Heart left ventricle (tissue), 16 donors: ENCODE results near the gene B3GNT3. TPM values are rescaled to one million over a fixed set of nuclear protein-coding genes. Genes with fewer than 3 reads are reported as not detected.

ENCODE experiments used
- ATAC-seq, 4 donors: fragments of 200-7000 bp; cut with Tn5 transposase; one replicate each; pipeline ENCODE4 v1.9.1; 2020 to 2022; ENCODE audit warnings: moderate library complexity in 4 of 4, mild to moderate bottlenecking in 3 of 4, moderate number of reproducible peaks in 1 of 4
- DNase-seq, 5 donors: peaks; one replicate each; pipeline ENCODE4 v3.0.0-alpha.2; 2020
- H3K27ac ChIP-seq, 12 donors: fragments of 200-600 bp; sonication (generic) in 4 of 12; one replicate each; pipeline versions ENCODE4 v1.5.0 to v1.8.0; 2016 to 2022; ENCODE audit warnings: mild to moderate bottlenecking in 2 of 12
- H3K27me3 ChIP-seq, 9 donors: fragments of 200-600 bp; sonication (generic) in 2 of 9; one replicate each; pipeline versions ENCODE4 v1.5.1 to v1.8.0; 2016 to 2022; ENCODE audit warnings: mild to moderate bottlenecking in 3 of 9
- H3K36me3 ChIP-seq, 9 donors: fragments of 200-600 bp; sonication (generic) in 2 of 9; one replicate each; pipeline versions ENCODE4 v1.5.0 to v1.8.0; 2018 to 2022; ENCODE audit warnings: mild to moderate bottlenecking in 2 of 9
- H3K4me1 ChIP-seq, 12 donors: fragments of 200-600 bp; sonication (generic) in 4 of 12; one replicate each; pipeline versions ENCODE4 v1.5.0 to v1.8.0; 2016 to 2022; ENCODE audit warnings: mild to moderate bottlenecking in 3 of 12
- H3K4me3 ChIP-seq, 12 donors: fragments of 200-600 bp; sonication (generic) in 4 of 12; one replicate each; pipeline versions ENCODE4 v1.5.0 to v1.8.0; 2017 to 2022; ENCODE audit warnings: mild to moderate bottlenecking in 9 of 12, moderate library complexity in 4 of 12
- H3K9me3 ChIP-seq, 12 donors: fragments of 200-600 bp; sonication (generic) in 4 of 12; one replicate each; pipeline versions ENCODE4 v1.5.0 to v1.8.0; 2016 to 2022; ENCODE audit warnings: mild to moderate bottlenecking in 1 of 12
- POLR2A ChIP-seq, 2 donors: fragments of 450-650 bp; IDR thresholded peaks; one replicate each; pipeline ENCODE4 v1.6.1; 2017; ENCODE audit warnings: antibody characterized with exemption in 2 of 2, mild to moderate bottlenecking in 2 of 2, moderate library complexity in 2 of 2
- WGBS, 4 donors: extraction: QIAGEN DNeasy Blood & Tissue Kit in 2 of 4; methylation state at CpG; one replicate each; pipeline versions ENCODE4 v1.1.5 to v1.1.7; 2013 to 2018; 5-methylcytosine and 5-hydroxymethylcytosine counted together
- intact Hi-C, 10 donors: fragments of 100-400 bp; cut with DNase I; formaldehyde crosslinking; loops; one replicate each; pipeline versions ENCODE4 v1.11.1 to v1.14.2; 2022
- long read RNA-seq, 3 donors: library from polyadenylated mRNA; unstranded; transcript quantifications; one replicate each; pipeline ENCODE4 v2.0.0, GENCODE V29; 2020 to 2021
- polyA plus RNA-seq, 2 donors: library from polyadenylated mRNA; stranded (reverse); fragments of 200-250 nt; gene quantifications; one replicate each; pipeline ENCODE4 v1.2.3, GENCODE V29; 2013
- total RNA-seq, 9 donors: library from RNA; depleted of rRNA in 2 of 9; stranded (reverse); fragments of >200 nt in 2 of 9; fragmentation: NEBNext Ultra II Directional in 3 of 9; extraction: Animal tissue kit (Norgen Biotek cat#: 25700) in 3 of 9; gene quantifications; one replicate each; pipeline versions ENCODE4 v1.1.0 to v1.2.4, GENCODE V29; 2016 to 2023
- TF ChIP-seq, protein P1 (sequence below), 12 donors: fragments of 200-600 bp; sonication (generic) in 4 of 12; IDR thresholded peaks; one replicate each; pipeline versions ENCODE4 v1.5.0 to v1.8.0; 2018 to 2022; ENCODE audit warnings: antibody characterized with exemption in 12 of 12, mild to moderate bottlenecking in 5 of 12
- donor health status: ischemic (EF 13 %, LVEDD 7.1; RV severe dilation, severe dysfunction).
- donor health status: healthy with polysubstance abuse.
- donor health status: DM: no; HTN: yes; CAD: no.
- donor health status: DM: no; HTN: no; CAD: no.
- donor health status: ischemic (EF 25% LVEDD 6.9; RV normal size, moderate dysfunction).
- donor health status: ischemic (EF 25% LVEDD 5.7; RV mildly dilated, moderate dysfunction).
- donor health status: healthy.
- donor health status: DM: yes; HTN: yes; CAD: no.
- donor health status: ischemic (EF 35%, LVEDD 5.7; RV mildly dilated, moderate dysfunction).
- donor health status: nonischemic (EF 11% LVEDD 7.7; RV severe dilation, severe dysfunction).
- donor health status: DM: yes; HTN: yes; CAD: no.
- donor health status: PGD.
- donor health status: ischemic (EF 29% LVEDD 5.4; RV normal size, mild dysfunction).
- donor health status: nonischemic (EF 23%, LVEDD 6.1; RV moderate dilation, normal function).

Gene B3GNT3, protein sequence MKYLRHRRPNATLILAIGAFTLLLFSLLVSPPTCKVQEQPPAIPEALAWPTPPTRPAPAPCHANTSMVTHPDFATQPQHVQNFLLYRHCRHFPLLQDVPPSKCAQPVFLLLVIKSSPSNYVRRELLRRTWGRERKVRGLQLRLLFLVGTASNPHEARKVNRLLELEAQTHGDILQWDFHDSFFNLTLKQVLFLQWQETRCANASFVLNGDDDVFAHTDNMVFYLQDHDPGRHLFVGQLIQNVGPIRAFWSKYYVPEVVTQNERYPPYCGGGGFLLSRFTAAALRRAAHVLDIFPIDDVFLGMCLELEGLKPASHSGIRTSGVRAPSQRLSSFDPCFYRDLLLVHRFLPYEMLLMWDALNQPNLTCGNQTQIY
- total RNA-seq (not detected), polyA plus RNA-seq (not detected)
- long read RNA-seq, donor 1: 0 reads
- long read RNA-seq, donor 2: 0 reads
- long read RNA-seq, donor 3: 0 reads

DNA sequence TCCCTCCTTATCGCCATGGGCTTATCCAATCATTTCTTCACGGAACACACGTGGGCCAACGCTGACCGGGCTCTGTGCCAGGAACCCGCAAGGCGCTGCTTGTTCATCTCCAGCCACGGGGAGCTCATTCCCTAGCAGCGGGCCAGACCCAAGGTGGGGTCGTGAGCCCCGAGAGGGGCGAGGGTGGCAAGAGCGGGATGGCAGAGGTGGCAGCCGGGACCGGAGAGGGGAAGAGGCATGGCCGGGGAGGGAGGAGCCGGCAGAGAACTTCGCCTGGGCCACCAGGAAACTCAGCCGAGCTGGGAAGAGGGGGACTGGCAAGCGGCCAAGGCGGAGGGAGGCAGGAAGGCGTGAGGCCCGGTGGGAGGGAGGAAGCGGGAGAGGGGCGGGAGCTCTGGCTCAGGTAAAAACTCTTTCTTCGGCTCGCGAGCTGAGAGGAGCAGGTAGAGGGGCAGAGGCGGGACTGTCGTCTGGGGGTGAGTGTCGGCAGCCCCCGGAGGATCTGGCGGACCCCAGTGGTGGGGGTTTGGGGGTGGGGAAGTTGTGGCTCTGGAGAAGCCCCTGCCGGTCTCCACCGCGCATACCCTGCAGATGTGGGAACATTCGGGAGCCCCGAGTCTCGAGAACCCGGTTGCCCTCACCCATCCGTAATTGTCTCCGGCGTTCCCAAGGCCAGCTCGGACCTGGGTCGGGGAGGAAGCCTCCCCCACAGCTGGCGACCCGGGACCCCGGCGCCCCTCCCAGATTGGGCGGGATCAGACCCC is at the start of gene B3GNT3:
TSS of gene B3GNT3 (plus strand) at position 408 of the 764 bp plus-strand sequence. CDS start 12,670 bp downstream, outside the sequence.
- H3K4me1 ChIP-seq: peaks cover 0 to 20% (median 0%) of the 10 kb centered on the region in 12 donors
- DNase-seq (peak in 1 of 5 donors; percentile 76), ATAC-seq (no peak)
- H3K36me3 ChIP-seq: no peaks in the 10 kb centered on the region
- H3K27ac ChIP-seq: no peak within 1 kb of the TSS
- peaks cover 12 to 71% (median 34%) of the 10 kb centered on the region in 9 donors for H3K27me3 ChIP-seq
- TF ChIP-seq, protein P1, sequence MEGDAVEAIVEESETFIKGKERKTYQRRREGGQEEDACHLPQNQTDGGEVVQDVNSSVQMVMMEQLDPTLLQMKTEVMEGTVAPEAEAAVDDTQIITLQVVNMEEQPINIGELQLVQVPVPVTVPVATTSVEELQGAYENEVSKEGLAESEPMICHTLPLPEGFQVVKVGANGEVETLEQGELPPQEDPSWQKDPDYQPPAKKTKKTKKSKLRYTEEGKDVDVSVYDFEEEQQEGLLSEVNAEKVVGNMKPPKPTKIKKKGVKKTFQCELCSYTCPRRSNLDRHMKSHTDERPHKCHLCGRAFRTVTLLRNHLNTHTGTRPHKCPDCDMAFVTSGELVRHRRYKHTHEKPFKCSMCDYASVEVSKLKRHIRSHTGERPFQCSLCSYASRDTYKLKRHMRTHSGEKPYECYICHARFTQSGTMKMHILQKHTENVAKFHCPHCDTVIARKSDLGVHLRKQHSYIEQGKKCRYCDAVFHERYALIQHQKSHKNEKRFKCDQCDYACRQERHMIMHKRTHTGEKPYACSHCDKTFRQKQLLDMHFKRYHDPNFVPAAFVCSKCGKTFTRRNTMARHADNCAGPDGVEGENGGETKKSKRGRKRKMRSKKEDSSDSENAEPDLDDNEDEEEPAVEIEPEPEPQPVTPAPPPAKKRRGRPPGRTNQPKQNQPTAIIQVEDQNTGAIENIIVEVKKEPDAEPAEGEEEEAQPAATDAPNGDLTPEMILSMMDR (IDR thresholded peaks at IDR 0.05): no peak
- TF ChIP-seq POLR2A (IDR thresholded peaks at IDR 0.05): no peak
- intact Hi-C loops: no loop called here
- H3K9me3 ChIP-seq: no peaks in the 10 kb centered on the region
- 3 to 11% (median 6%) methylated on average over 27 to 50 of the region's 50 CpGs for WGBS, 4 donors
- H3K4me3 ChIP-seq: peak within 1 kb of the TSS in 1 of 12 donors; percentile 25

DNA sequence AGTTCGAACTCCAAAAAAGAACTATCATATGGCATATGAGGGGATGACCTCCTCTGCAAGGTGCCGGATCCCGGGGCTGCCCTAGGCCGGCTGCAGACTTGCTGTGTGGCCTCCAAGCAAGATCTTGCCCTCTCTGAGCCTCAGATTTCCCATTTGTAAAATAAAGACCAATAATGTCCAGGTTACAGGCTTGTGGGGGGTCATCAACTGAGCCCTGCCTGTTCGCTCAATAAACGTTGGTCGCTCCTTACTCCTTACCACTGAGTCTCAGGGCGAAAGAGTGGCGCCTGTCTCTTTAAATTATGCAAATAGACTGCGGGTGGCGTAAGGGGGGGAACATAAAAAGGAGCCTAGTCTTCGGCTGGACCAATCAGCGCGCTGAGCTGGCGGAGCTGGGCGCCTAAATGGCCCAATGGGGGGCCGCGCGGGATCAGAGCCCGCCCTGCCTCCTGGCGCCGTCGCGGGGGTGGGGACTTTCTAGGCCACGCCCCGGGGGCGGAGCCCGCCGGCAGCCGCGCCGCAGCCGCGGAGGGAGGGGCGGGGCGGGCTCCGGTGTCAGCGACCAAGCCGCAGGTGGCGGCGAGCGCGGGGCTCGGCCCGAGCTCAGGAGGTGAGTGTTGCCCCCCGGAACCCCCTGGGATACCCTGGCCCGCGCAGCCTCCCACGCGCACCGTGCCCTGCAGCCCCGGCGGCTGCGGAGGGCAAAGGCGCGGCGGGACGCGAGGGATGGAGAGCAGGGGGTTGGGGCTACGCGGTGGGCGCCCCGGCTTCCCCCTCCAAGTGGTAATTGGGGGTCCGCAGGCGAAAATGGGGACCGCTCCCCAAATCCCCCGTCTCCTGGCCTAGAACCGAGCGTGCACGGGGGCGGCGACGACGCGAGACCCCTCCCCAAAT is 47.5 kb upstream of the B3GNT3 start:
- H3K27me3 ChIP-seq: no peaks in the 10 kb centered on the region
- H3K27ac ChIP-seq: no peak overlapping the region
- H3K36me3 ChIP-seq: no peaks in the 10 kb centered on the region
- WGBS, 4 donors: 6 to 18% (median 13%) methylated on average over 20 to 75 of the region's 75 CpGs
- H3K4me1 ChIP-seq: peaks cover 0 to 38% (median 5%) of the 10 kb centered on the region in 12 donors
- ATAC-seq (peak; percentile 98 to 100 (median 100)), DNase-seq (peak; percentile 91 to 95 (median 94))
- intact Hi-C loops: no loop called here
- no peaks in the 10 kb centered on the region for H3K9me3 ChIP-seq
- peak overlapping the region in 10 of 12 donors; percentile 22 to 67 (median 50) for H3K4me3 ChIP-seq
- TF ChIP-seq POLR2A (IDR thresholded peaks at IDR 0.05): no peak
- TF ChIP-seq, protein P1 (IDR thresholded peaks at IDR 0.05): no peak

DNA sequence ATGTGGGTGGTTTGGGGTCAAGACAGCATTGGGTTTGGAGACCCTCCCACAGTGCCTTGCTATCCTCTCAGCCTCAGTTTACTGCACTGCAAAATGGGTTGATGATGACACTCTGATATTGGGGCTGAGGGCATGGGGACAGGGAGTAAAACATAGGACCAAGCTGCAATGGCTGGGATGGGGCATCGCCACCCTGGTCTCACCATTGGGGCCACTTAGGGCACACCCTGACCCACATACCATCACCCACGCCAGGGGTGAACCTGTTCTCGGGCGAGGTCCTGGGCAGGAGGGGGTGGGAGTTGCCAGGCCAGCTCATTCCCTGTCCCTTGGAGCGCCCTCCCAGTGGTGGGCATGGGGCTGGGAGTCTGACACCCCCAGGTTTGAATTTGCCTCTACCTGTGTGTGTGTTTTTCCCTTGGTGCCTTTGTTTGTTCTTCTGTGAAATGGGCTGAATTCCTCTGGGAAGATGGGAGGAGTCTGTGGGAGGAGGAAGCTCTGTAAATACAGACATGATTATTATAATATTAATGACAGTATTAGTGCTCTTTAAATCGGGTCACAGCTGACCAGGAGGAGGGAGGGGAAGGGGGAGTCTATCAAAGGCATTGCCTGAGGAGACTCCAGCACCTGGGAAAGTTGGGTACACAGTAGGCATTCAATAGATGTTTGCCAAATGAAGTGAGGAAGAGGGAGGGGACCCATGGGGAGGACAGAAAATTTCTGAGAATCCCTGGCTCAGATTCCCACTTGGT is 45.9 kb upstream of the B3GNT3 start:
- TF ChIP-seq, protein P1 (IDR thresholded peaks at IDR 0.05): no peak
- TF ChIP-seq POLR2A (IDR thresholded peaks at IDR 0.05): no peak
- peaks cover 0 to 41% (median 5%) of the 10 kb centered on the region in 12 donors for H3K4me1 ChIP-seq
- no peak overlapping the region for H3K27ac ChIP-seq
- ATAC-seq (no peak), DNase-seq (peak in 1 of 5 donors; percentile 33)
- no peaks in the 10 kb centered on the region for H3K36me3 ChIP-seq
- 72 to 81% (median 76%) methylated on average over 5 to 6 of the region's 6 CpGs for WGBS, 4 donors
- H3K4me3 ChIP-seq: no peak overlapping the region
- intact Hi-C loops: no loop called here
- H3K27me3 ChIP-seq: no peaks in the 10 kb centered on the region
- H3K9me3 ChIP-seq: no peaks in the 10 kb centered on the region
